WTC11 (cell line): ENCODE measurements around the gene MYO1A.

ENCODE experiments used
- NFE2L1 ChIP-seq: sonication (generic); formaldehyde crosslinking; IDR thresholded peaks from 2 replicates; pipeline ENCODE4 v1.8.1; 2023; ENCODE audit warnings: missing genetic modification reagents
- ZNF121 ChIP-seq: sonication (generic); formaldehyde crosslinking; IDR thresholded peaks from 2 replicates; pipeline ENCODE4 v1.8.0; 2023; ENCODE audit warnings: missing genetic modification reagents
- TF ChIP-seq, protein P1 (sequence below): fragments of 200-600 bp; IDR thresholded peaks from 2 replicates; pipeline ENCODE4 v1.8.0; 2022; ENCODE audit warnings: antibody characterized with exemption

- TF ChIP-seq, protein P1, sequence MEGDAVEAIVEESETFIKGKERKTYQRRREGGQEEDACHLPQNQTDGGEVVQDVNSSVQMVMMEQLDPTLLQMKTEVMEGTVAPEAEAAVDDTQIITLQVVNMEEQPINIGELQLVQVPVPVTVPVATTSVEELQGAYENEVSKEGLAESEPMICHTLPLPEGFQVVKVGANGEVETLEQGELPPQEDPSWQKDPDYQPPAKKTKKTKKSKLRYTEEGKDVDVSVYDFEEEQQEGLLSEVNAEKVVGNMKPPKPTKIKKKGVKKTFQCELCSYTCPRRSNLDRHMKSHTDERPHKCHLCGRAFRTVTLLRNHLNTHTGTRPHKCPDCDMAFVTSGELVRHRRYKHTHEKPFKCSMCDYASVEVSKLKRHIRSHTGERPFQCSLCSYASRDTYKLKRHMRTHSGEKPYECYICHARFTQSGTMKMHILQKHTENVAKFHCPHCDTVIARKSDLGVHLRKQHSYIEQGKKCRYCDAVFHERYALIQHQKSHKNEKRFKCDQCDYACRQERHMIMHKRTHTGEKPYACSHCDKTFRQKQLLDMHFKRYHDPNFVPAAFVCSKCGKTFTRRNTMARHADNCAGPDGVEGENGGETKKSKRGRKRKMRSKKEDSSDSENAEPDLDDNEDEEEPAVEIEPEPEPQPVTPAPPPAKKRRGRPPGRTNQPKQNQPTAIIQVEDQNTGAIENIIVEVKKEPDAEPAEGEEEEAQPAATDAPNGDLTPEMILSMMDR, result no peak
- TF ChIP-seq ZNF121 (CRISPR knock-in tag) (no peak), NFE2L1 (no peak)
Observed at GRCh38 chr12:57092529-57092862, 42.6 kb upstream of the MYO1A start.
